Thyroid gland (tissue), 4 donors: ENCODE measurements around the gene CAPN13. TPM values are rescaled to one million over a fixed set of nuclear protein-coding genes. Genes with fewer than 3 reads are reported as not detected.

Experiments used
- DNase-seq, 2 donors: peaks; one replicate each; pipeline ENCODE4 v3.0.0-alpha.2; 2019
- H3K27ac ChIP-seq, 3 donors: fragments of 200-600 bp; sonication (generic); 1 replicate in 2 of 3; 2 replicates in 1 of 3; pipeline ENCODE4 v1.5.1; 2016 to 2019; ENCODE audit warnings: mild to moderate bottlenecking in 1 of 3, moderate library complexity in 1 of 3
- H3K27me3 ChIP-seq: fragments of 200-600 bp; sonication (generic); one replicate; pipeline ENCODE4 v1.5.1; 2019
- H3K36me3 ChIP-seq, 2 donors: fragments of 200-600 bp; sonication (generic); one replicate each; pipeline ENCODE4 v1.5.1; 2016 to 2019
- H3K4me1 ChIP-seq, 2 donors: fragments of 200-600 bp; sonication (generic); one replicate each; pipeline ENCODE4 v1.5.1; 2017 to 2019
- H3K4me3 ChIP-seq, 3 donors: fragments of 200-600 bp; sonication (generic); replicated peaks in 1 of 3; 1 replicate in 2 of 3; 2 replicates in 1 of 3; pipeline ENCODE4 v1.5.1; 2016; ENCODE audit warnings: mild to moderate bottlenecking in 1 of 3
- H3K9me3 ChIP-seq: fragments of 200-600 bp; sonication (generic); one replicate; pipeline ENCODE4 v1.5.1; 2017
- POLR2A ChIP-seq, 2 donors: fragments of 450-650 bp; IDR thresholded peaks; one replicate each; pipeline ENCODE4 v1.6.1; 2017; ENCODE audit warnings: antibody characterized with exemption in 2 of 2, mild to moderate bottlenecking in 2 of 2, moderate library complexity in 1 of 2
- WGBS, 2 donors: methylation state at CpG; one replicate each; pipeline ENCODE4 v1.1.5; 2017; 5-methylcytosine and 5-hydroxymethylcytosine counted together
- intact Hi-C: fragments of 100-400 bp; cut with DNase I; formaldehyde crosslinking; loops from one replicate; pipeline ENCODE4 v1.15.1; 2023
- total RNA-seq, 4 donors: library from RNA; depleted of rRNA; stranded (reverse); fragments of >200 nt; gene quantifications; one replicate each; pipeline ENCODE4 v1.2.3, GENCODE V29; 2016
- TF ChIP-seq, protein P1 (sequence below), 6 experiments: fragments of 200-600 bp in 3 of 6; fragments of 450-650 bp in 3 of 6; sonication (generic) in 3 of 6; IDR thresholded peaks; one replicate each; pipeline ENCODE4 v1.5.1; 2016 to 2019; ENCODE audit warnings: antibody characterized with exemption in 6 of 6, mild to moderate bottlenecking in 2 of 6, inconsistent platforms in 1 of 6, moderate library complexity in 1 of 6

CAPN13 gene
- total RNA-seq, 4 donors from 2014 or later = 3.0 TPM; not detected in 3

DNA sequence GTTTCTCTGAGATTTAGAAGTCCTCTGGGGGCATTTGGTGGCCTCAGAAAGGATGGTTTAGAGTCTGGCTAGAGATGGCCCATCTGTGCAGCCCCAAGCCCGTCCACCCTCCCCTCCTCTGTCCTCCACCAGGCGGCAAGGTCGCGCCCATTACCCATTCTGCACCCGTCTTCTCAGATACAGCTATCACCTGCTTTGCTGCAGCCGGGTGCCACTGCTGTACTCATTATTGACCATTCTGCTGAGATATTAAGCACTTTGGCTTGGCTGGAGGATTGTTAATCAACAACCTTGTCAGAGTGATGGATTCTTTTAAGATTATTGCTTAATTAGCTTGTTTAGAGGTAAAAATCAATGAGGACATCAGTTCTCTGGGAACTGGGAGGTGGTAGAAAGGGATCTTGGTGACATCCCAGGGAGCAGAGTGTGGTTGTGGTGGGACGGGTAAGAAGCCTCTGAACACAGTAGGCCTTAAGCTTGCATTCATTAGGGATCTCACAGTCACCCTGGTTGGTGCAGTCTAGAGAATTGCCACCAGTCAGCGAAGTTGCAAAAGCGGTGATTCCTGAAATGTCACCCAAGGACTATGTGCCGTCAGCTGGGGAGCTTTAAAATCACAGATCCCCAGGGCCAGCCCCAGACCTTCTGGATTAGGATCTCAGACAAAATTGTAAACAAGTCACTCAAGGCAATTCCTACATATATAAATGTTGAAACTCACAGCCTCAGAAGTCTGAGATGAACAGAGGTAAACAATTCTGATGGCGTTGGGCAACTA is 90.9 kb downstream of the CAPN13 start:
- intact Hi-C loops = no loop called here

GRCh38 chr2:30714811-30715709 is 92.2 kb downstream of the CAPN13 start:
- no peaks in the 10 kb centered on the region for H3K36me3 ChIP-seq
- H3K27ac ChIP-seq = no peak overlapping the region
- no peak for TF ChIP-seq POLR2A (IDR thresholded peaks at IDR 0.05)
- TF ChIP-seq, protein P1, sequence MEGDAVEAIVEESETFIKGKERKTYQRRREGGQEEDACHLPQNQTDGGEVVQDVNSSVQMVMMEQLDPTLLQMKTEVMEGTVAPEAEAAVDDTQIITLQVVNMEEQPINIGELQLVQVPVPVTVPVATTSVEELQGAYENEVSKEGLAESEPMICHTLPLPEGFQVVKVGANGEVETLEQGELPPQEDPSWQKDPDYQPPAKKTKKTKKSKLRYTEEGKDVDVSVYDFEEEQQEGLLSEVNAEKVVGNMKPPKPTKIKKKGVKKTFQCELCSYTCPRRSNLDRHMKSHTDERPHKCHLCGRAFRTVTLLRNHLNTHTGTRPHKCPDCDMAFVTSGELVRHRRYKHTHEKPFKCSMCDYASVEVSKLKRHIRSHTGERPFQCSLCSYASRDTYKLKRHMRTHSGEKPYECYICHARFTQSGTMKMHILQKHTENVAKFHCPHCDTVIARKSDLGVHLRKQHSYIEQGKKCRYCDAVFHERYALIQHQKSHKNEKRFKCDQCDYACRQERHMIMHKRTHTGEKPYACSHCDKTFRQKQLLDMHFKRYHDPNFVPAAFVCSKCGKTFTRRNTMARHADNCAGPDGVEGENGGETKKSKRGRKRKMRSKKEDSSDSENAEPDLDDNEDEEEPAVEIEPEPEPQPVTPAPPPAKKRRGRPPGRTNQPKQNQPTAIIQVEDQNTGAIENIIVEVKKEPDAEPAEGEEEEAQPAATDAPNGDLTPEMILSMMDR (IDR thresholded peaks at IDR 0.05) = no peak
- no peak overlapping the region for H3K4me3 ChIP-seq
- WGBS, 2 donors = 76 to 81% methylated on average over 8 of the region's 8 CpGs
- no peaks in the 10 kb centered on the region for H3K4me1 ChIP-seq
- intact Hi-C loops = loop anchor here (2.0 kb wide), 2 partner anchors 456 to 618 kb away; no protein-coding TSS in a partner anchor
- H3K9me3 ChIP-seq = no peaks in the 10 kb centered on the region
- no peak for DNase-seq
- H3K27me3 ChIP-seq = no peaks in the 10 kb centered on the region

More for the DNA sequence above, 90.9 kb downstream of the CAPN13 start:
- Histone ChIP-seq H3K36me3 (no peaks in the 10 kb centered on the region), H3K27ac (no peak overlapping the region), H3K27me3 (no peaks in the 10 kb centered on the region), H3K9me3 (no peaks in the 10 kb centered on the region), H3K4me3 (no peak overlapping the region), H3K4me1 (no peaks in the 10 kb centered on the region)
- TF ChIP-seq, protein P1 (IDR thresholded peaks at IDR 0.05) = no peak
- no peak for TF ChIP-seq POLR2A (IDR thresholded peaks at IDR 0.05)
- 84 to 88% methylated on average over 11 of the region's 11 CpGs for WGBS, 2 donors
- DNase-seq = no peak

DNA sequence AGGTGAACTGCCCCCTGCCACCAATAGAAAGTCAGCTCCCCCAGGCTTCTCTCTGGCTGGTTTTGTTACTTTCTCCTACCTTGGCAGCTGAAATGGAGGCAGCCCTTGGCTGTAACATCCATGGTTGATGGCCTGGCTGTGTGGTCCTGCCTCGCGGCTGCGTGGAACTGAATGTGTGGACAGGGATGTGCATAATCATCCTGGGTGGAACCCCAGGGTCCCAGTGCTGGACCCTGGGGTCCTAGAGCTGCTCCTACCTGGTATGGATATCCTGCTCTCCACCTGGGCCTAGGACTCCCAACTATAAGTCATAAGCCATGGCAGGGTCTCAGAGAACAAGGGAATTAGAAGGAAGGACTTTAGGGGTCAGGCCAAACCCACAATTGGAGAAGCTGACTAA is 93.5 kb downstream of the CAPN13 start:
- no peaks in the 10 kb centered on the region for H3K27me3 ChIP-seq
- TF ChIP-seq, protein P1 (IDR thresholded peaks at IDR 0.05) = no peak
- no peak for TF ChIP-seq POLR2A (IDR thresholded peaks at IDR 0.05)
- DNase-seq = no peak
- no peaks in the 10 kb centered on the region for H3K4me1 ChIP-seq
- no peak overlapping the region for H3K4me3 ChIP-seq
- no peaks in the 10 kb centered on the region for H3K9me3 ChIP-seq
- no peak overlapping the region for H3K27ac ChIP-seq
- WGBS, 2 donors = 93 to 97% methylated on average over 3 of the region's 3 CpGs
- intact Hi-C loops = loop anchor here (2.0 kb wide), 2 partner anchors 457 to 619 kb away; no protein-coding TSS in a partner anchor
- H3K36me3 ChIP-seq = no peaks in the 10 kb centered on the region

GRCh38 chr2:30711646-30712085 is 95.6 kb downstream of the CAPN13 start:
- intact Hi-C loops = no loop called here
- WGBS, 2 donors = 22 to 31% methylated on average over 4 of the region's 4 CpGs

More at GRCh38 chr2:30711646-30712085, 95.6 kb downstream of the CAPN13 start:
- Histone ChIP-seq H3K9me3 (no peaks in the 10 kb centered on the region), H3K4me3 (no peak overlapping the region), H3K36me3 (no peaks in the 10 kb centered on the region), H3K4me1 (peaks cover 0 to 3% of the 10 kb centered on the region in 2 donors), H3K27me3 (no peaks in the 10 kb centered on the region), H3K27ac (no peak overlapping the region)
- DNase-seq = peak; percentile 86 to 87
- TF ChIP-seq, protein P1 (IDR thresholded peaks at IDR 0.05) = peak; percentile 96 to 100 (median 98)
- TF ChIP-seq POLR2A (IDR thresholded peaks at IDR 0.05) = no peak
